Memory B cell (primary cell): Measurements from ENCODE around the gene HAUS8.
A peak's percentile ranks its signal among the peaks of the same experiment; 100 is the strongest.

Experiments used
- ATAC-seq: fragments of 150-1000 bp; cut with Tn5 transposase; 2 replicates; pipeline ENCODE4 v1.10.0; 2021; ENCODE audit warnings: low read depth, mild to moderate bottlenecking, moderate library complexity
- DNase-seq, 2 donors: peaks; one replicate each; pipeline ENCODE4 v3.0.0; 2022; ENCODE audit warnings: low spot score in 2 of 2
- H3K27ac Mint-ChIP-seq: one replicate; pipeline ENCODE4 v1.8.0; 2022; ENCODE audit warnings: mild to moderate bottlenecking, moderate library complexity, mixed read lengths
- H3K27me3 Mint-ChIP-seq: one replicate; pipeline ENCODE4 v1.8.0; 2022; ENCODE audit warnings: mixed read lengths
- H3K36me3 Mint-ChIP-seq: one replicate; pipeline ENCODE4 v1.8.0; 2022; ENCODE audit warnings: mild to moderate bottlenecking, mixed read lengths
- H3K4me1 Mint-ChIP-seq: one replicate; pipeline ENCODE4 v1.8.0; 2022; ENCODE audit warnings: mixed read lengths
- H3K4me3 Mint-ChIP-seq: one replicate; pipeline ENCODE4 v1.8.0; 2022; ENCODE audit warnings: mild to moderate bottlenecking, moderate library complexity, mixed read lengths
- H3K9me3 Mint-ChIP-seq: one replicate; pipeline ENCODE4 v1.8.0; 2022; ENCODE audit warnings: mixed read lengths

HAUS8 gene

DNA sequence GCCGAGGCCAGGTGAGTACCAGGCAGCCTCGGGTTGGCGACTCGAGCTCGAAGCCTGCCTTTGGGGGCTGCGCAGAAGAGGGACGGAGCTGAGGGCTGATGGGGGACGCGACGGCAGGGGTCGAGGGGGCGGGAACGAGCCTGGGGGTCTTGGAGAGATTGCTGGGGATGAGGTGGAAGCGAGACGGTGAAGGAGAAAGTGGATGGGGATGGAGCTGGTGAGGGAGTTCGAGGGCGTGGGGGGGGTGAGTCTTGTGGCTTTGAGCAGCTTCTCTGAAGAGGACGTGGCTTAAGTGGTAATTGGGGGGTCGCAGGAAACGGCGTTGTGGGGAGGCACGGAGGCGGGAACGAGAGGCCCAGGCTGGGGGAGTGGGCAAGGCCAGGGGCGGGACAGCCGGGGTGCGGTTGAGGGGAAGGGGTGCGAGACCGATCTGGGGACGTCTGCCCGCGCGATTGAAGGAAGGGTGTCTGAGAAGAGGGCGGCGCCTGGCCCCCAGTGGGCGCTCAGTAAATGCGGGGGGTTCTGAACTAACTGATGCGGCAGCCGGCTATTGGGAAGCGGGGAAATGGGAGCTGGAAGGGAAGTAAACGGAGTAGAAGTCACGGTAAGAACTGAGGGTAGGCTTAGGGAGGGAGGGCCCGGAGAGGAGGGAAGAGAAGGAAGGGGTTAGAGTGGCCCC is 751 bp upstream of the HAUS8 start:
- peaks cover 5% of the 10 kb centered on the region for H3K36me3 Mint-ChIP-seq
- peak overlapping the region; percentile 99 for H3K4me3 Mint-ChIP-seq
- H3K27me3 Mint-ChIP-seq = no peaks in the 10 kb centered on the region
- DNase-seq (peak; percentile 36 to 55), ATAC-seq (no peak)
- H3K27ac Mint-ChIP-seq = peak overlapping the region; percentile 97
- no peaks in the 10 kb centered on the region for H3K9me3 Mint-ChIP-seq
- peaks cover 51% of the 10 kb centered on the region for H3K4me1 Mint-ChIP-seq

DNA sequence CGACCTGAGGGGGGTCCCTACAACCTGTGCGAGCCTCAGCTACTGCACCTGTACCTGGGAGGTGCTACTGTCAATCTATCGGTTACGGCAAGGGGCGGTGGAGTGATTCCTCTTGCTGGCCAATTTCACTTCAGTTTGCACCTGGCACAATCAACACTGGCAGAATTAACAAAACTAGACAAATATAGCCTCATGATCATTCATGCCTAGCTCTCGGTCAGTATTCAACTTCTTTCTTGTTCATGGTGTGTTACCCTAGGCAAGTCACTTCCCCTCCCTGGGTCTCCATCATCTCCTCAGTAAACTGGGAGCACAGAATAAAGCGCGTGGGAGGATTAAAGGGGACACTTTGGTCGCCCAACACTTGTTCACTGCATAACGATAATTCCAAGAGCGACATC is 618 bp downstream of the HAUS8 start:
- DNase-seq = no peak
- Mint-ChIP-seq H3K9me3 (no peaks in the 10 kb centered on the region), H3K4me3 (peak overlapping the region; percentile 99), H3K27ac (peak overlapping the region; percentile 97), H3K27me3 (no peaks in the 10 kb centered on the region), H3K4me1 (peaks cover 53% of the 10 kb centered on the region), H3K36me3 (peaks cover 12% of the 10 kb centered on the region)
- no peak for ATAC-seq

DNA sequence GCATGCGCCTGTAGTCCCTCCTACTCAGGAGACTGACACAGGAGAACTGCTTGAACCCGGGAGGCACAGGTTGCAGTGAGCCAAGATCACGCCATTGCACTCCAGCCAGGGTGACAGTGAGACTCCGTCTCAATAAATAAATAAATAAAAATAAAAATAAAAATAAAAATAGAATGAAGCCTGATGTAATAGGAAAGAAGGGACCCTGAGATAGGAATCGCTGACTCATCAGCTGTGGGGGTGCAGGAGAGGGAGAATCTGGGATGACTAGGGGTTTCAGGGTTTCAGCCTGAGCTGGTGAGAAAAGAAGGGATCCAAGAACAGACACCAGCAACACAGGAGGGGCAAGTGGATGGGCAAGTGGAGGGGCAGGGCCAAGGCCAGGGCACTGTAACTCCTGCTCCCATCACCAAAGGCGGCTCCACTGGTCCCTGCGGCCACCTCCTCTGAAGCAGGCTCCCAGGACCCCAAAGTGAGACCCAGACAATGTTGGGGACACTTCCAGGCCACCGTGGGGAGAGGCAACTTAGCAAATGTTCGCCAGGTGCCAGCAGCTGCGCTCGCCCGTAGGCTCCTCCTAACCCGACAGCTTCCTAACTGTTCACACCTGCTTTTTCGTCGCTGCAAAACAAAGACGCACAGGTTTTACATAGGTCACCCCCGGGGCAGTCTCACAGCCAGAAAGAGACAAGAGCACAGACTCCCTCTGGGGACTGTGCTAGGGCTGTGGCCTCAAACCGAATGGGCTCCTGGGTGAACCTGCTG is 1.2 kb downstream of the HAUS8 start:
- Mint-ChIP-seq H3K4me3 (peak overlapping the region; percentile 99), H3K27me3 (no peaks in the 10 kb centered on the region), H3K36me3 (peaks cover 12% of the 10 kb centered on the region), H3K27ac (peak overlapping the region; percentile 97), H3K9me3 (no peaks in the 10 kb centered on the region), H3K4me1 (peaks cover 50% of the 10 kb centered on the region)
- peak; percentile 57 to 66 for DNase-seq
- ATAC-seq = peak; percentile 46

DNA sequence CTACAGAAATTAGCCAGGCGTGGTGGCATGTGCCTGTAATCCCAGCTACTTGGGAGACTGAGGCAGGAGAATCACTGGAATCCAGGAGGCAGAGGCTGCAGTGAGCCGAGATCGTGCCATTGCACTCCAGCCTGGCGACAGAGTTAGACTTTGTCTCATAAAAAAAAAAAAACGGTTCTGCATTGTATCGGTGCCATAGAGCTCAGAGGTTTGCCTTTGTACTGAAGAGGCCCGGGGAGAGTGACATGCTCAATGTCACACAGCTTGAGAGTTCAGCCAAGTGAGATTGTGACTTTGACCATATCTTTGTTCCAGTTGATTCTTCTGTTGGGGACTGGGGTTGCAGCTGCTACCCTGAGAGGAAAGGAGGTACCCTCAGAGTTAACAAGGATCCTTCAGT is 4.3 kb downstream of the HAUS8 start:
- no peak for ATAC-seq

DNA sequence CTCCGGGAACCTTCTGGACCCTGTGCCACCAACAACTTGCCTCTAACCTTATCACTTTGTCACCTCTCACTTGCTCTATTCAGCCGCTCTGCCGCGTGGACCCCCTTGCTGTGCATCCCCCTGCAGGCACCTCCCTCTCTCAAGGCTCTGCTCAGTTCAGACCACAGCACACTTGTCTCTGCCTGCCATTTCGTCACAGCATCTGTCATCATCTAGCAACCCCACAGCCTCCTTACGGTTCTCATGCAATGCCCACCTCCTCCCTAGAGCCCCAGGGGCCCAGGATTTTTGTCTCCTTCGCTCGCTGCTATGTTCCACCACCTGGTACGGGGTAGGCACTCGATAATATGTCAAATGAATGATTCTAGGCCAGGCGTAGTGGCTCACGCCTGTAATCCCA is 4.8 kb downstream of the HAUS8 start:
- H3K4me3 Mint-ChIP-seq = no peak overlapping the region

More for the DNA sequence above, 4.3 kb downstream of the HAUS8 start:
- Mint-ChIP-seq H3K36me3 (peaks cover 9% of the 10 kb centered on the region), H3K27ac (no peak overlapping the region), H3K9me3 (no peaks in the 10 kb centered on the region), H3K4me3 (no peak overlapping the region), H3K27me3 (no peaks in the 10 kb centered on the region), H3K4me1 (peaks cover 44% of the 10 kb centered on the region)
- DNase-seq = no peak

DNA sequence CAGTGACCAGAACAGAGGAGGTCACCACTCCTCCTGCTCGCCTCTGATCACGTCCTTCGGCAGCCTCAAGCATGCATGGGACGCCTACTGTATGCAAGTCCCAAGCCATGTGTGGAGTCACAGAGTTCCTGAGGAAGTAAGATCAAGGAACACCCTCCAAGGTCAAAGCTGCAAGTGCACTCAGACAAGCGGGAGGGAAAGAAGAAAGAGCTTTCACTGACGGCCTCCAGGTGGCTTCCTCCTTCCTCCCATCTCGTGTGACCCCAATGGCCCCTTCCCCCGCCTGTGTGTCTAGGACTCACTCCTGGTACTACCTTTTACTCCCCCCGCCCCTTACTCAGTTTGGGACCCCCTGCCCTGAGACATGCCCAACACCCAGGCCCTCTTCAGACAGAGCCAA is 6.1 kb downstream of the HAUS8 start:
- DNase-seq (no peak), ATAC-seq (no peak)
- Mint-ChIP-seq H3K36me3 (peaks cover 9% of the 10 kb centered on the region), H3K27ac (peak overlapping the region; percentile 55), H3K4me3 (no peak overlapping the region), H3K9me3 (no peaks in the 10 kb centered on the region), H3K27me3 (no peaks in the 10 kb centered on the region), H3K4me1 (peaks cover 49% of the 10 kb centered on the region)

More for the DNA sequence above, 4.8 kb downstream of the HAUS8 start:
- Mint-ChIP-seq H3K27ac (peak overlapping the region; percentile 47), H3K36me3 (peaks cover 9% of the 10 kb centered on the region), H3K4me1 (peaks cover 43% of the 10 kb centered on the region), H3K27me3 (no peaks in the 10 kb centered on the region), H3K9me3 (no peaks in the 10 kb centered on the region)
- DNase-seq = no peak
- ATAC-seq = no peak

DNA sequence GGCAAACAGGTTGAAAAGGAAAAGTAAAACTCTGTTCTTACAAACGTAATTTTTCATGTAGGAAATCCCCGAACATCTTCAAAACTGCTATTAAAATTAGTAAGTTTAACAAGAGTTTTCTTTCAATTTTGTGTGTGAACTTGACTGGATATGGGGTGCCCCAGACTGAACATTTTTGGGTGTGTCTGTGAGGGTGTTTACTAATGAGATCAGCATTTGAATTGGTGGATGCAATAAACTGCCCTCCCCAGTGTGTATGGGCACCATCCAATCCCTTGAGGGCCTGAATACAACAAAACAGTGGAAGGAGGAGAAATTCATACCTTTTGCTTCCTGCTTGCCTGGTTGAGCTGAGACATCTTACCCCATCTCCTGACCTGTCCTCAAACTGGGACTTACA is 11.8 kb downstream of the HAUS8 start:
- ATAC-seq (no peak), DNase-seq (no peak)
- Mint-ChIP-seq H3K36me3 (peaks cover 10% of the 10 kb centered on the region), H3K27ac (no peak overlapping the region), H3K4me1 (peaks cover 26% of the 10 kb centered on the region), H3K4me3 (no peak overlapping the region), H3K27me3 (no peaks in the 10 kb centered on the region), H3K9me3 (no peaks in the 10 kb centered on the region)

DNA sequence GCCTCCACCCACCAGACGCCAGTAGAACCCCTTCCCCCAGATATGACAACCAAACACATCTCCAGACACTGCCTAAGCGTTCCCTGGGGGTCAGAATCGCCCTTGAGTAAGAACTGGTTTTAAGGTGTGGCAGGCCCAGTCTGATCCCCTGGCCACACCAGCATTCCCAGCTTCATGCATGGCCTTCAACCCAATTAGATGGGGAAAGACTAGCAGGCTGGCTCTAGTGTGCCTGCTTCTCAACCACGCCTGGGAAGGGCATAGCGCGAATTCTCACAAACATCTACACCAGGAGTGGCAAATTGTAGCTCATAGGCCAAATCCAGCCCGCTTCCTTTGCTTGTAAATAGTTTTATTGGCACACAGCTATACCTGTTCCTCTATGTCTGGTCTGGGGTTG is 13.6 kb downstream of the HAUS8 start:
- H3K27me3 Mint-ChIP-seq = no peaks in the 10 kb centered on the region
- H3K36me3 Mint-ChIP-seq = peaks cover 16% of the 10 kb centered on the region
- peaks cover 19% of the 10 kb centered on the region for H3K4me1 Mint-ChIP-seq
- ATAC-seq = no peak
- no peak for DNase-seq
- H3K4me3 Mint-ChIP-seq = no peak overlapping the region
- no peaks in the 10 kb centered on the region for H3K9me3 Mint-ChIP-seq
- H3K27ac Mint-ChIP-seq = no peak overlapping the region

DNA sequence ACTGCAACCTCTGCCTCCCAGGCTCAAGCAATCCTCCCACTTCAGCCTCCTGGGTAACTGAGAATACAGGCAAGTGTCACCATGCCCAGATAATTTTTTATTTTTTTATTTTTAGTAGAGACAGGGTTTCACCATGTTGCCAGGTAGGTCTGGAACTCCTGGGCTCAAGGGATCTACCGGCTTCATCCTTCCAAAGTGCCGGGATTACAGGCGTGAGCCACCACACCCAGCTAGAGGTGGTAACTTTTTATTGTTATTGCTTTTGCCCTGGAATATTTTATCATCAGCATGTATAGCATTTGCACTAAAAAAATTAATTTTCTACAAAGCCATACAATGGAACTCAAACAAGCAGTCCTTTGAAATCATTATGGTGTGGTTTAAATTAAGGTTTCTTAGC is 14.0 kb downstream of the HAUS8 start:
- no peaks in the 10 kb centered on the region for H3K9me3 Mint-ChIP-seq
- peaks cover 15% of the 10 kb centered on the region for H3K4me1 Mint-ChIP-seq
- no peak for ATAC-seq
- no peak for DNase-seq
- peaks cover 18% of the 10 kb centered on the region for H3K36me3 Mint-ChIP-seq
- no peaks in the 10 kb centered on the region for H3K27me3 Mint-ChIP-seq
- no peak overlapping the region for H3K27ac Mint-ChIP-seq
- no peak overlapping the region for H3K4me3 Mint-ChIP-seq

DNA sequence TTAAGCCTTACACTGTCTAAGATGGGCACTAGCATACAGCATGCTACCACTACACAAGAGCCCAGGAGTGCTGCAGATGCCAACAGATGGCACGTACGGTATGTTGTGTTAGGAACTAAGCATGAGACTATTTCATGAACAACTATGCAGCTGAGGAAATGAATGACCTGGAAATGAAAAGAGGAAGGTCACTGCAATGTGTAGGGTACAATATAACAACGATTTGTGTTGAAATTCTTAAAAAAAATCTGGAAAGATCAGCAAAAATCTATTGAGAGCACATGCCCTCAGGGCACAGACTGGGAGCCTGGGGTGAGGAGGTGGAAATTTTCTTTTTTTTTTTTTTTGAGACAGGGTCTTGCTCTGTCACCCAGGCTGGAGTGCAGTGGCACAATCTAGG is 14.4 kb downstream of the HAUS8 start:
- Mint-ChIP-seq H3K27me3 (no peaks in the 10 kb centered on the region), H3K27ac (no peak overlapping the region), H3K36me3 (peaks cover 21% of the 10 kb centered on the region), H3K9me3 (no peaks in the 10 kb centered on the region), H3K4me1 (peaks cover 15% of the 10 kb centered on the region), H3K4me3 (no peak overlapping the region)
- no peak for ATAC-seq
- no peak for DNase-seq

DNA sequence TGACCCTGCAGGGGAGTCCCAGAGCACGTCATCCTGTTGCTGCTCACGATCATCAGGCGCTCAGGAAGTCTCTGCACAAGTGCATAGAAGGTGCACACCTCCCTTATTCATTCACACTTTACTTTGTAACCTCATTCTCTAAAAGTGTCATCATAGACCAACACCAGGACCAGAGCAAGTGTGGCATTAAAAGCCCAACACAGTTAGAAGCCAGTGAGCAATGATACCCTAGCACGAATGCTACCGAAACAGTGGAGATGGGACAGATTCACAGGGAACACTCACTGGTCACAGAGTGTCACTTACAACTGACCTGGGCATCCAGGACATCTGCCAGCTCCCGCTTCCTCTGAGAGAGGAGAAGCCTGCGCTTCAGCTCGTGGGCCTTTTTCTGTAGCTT is 17.0 kb downstream of the HAUS8 start:
- H3K36me3 Mint-ChIP-seq = peaks cover 26% of the 10 kb centered on the region
- DNase-seq = no peak
- no peak overlapping the region for H3K27ac Mint-ChIP-seq
- H3K9me3 Mint-ChIP-seq = no peaks in the 10 kb centered on the region
- no peak for ATAC-seq
- no peaks in the 10 kb centered on the region for H3K4me1 Mint-ChIP-seq
- no peaks in the 10 kb centered on the region for H3K27me3 Mint-ChIP-seq
- no peak overlapping the region for H3K4me3 Mint-ChIP-seq

DNA sequence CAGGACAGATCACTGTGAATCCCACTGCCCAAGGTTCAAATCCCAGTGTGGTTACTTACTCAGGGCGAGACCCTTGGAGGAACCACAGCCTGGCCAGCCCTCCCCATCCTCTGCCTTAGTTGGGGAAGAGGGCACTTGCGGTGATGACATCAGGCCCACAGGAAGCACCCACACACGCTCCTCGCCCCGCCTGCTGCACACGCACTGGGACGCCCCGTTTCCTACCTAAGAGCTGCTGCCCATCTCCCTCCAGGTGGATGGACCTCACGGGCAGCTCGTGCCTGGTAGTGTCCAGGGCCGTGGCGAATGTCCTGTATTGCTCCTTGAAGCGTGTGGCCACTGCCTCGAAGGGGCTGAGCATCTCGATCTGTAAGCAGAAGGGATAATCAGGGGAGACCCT is 19.6 kb downstream of the HAUS8 start:
- DNase-seq = no peak
- Mint-ChIP-seq H3K36me3 (peaks cover 34% of the 10 kb centered on the region), H3K4me1 (no peaks in the 10 kb centered on the region), H3K27ac (no peak overlapping the region), H3K9me3 (no peaks in the 10 kb centered on the region), H3K4me3 (no peak overlapping the region), H3K27me3 (no peaks in the 10 kb centered on the region)
- no peak for ATAC-seq

DNA sequence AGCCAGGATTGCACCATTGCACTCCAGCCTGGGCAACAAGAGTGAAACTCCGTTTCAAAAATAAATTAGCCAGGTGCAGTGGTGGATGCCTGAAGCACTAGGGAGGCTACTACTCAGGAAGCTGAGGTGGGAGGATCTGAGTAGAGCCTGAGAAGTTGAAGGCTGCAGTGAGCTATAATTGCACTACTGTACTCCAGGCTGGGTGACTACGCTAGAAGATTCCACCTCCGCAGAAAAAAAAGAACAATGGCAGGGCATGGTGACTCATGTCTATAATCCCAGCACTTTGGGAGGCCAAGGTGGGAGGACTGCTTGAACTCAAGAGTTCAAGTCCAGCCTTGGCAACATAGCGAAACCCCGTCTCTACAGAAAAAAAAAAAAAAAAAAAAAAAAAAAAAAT is 20.5 kb downstream of the HAUS8 start:
- Mint-ChIP-seq H3K4me1 (no peaks in the 10 kb centered on the region), H3K27ac (no peak overlapping the region), H3K36me3 (peaks cover 36% of the 10 kb centered on the region), H3K9me3 (no peaks in the 10 kb centered on the region), H3K27me3 (no peaks in the 10 kb centered on the region), H3K4me3 (no peak overlapping the region)
- ATAC-seq = no peak
- DNase-seq = no peak

DNA sequence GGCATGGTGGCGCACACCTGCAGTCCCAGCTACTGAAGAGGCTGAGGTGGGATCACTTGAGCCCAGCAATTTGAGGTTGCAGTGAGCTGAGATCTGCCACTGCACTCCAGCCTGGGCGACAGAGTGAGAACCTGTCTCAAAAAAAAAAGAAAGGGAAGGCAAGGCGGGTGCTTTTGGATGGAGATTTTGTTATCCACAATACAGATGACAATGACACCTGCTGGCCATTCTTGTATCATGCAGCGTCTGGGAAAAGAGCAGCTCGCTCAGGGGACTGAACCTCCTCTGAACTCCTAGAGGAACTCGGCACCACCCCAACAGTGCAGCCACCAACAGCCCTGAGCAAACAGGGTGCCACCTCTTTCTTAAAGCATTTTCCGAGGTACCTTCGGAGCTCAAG is 22.8 kb downstream of the HAUS8 start:
- Mint-ChIP-seq H3K36me3 (peaks cover 26% of the 10 kb centered on the region), H3K4me1 (no peaks in the 10 kb centered on the region), H3K27me3 (no peaks in the 10 kb centered on the region), H3K4me3 (no peak overlapping the region), H3K27ac (no peak overlapping the region), H3K9me3 (no peaks in the 10 kb centered on the region)
- ATAC-seq (no peak), DNase-seq (peak in 1 of 2 donors; percentile 16)
